GM18868 (cell line): ENCODE data around the gene MIA.
A peak's percentile ranks its signal among the peaks of the same experiment; 100 is the strongest.
"Not testable (repeated sequence)": the region's sequence is repeated elsewhere in the genome, so short reads cannot be mapped to it uniquely, and the experiment has no call there.

Experiments used
- ATAC-seq: cut with Tn5 transposase; IDR thresholded peaks from one replicate; pipeline ENCODE4 v1.9.1; 2021; ENCODE audit warnings: mild to moderate bottlenecking, moderate library complexity; ENCODE audit not compliant: unreplicated experiment

MIA gene

DNA sequence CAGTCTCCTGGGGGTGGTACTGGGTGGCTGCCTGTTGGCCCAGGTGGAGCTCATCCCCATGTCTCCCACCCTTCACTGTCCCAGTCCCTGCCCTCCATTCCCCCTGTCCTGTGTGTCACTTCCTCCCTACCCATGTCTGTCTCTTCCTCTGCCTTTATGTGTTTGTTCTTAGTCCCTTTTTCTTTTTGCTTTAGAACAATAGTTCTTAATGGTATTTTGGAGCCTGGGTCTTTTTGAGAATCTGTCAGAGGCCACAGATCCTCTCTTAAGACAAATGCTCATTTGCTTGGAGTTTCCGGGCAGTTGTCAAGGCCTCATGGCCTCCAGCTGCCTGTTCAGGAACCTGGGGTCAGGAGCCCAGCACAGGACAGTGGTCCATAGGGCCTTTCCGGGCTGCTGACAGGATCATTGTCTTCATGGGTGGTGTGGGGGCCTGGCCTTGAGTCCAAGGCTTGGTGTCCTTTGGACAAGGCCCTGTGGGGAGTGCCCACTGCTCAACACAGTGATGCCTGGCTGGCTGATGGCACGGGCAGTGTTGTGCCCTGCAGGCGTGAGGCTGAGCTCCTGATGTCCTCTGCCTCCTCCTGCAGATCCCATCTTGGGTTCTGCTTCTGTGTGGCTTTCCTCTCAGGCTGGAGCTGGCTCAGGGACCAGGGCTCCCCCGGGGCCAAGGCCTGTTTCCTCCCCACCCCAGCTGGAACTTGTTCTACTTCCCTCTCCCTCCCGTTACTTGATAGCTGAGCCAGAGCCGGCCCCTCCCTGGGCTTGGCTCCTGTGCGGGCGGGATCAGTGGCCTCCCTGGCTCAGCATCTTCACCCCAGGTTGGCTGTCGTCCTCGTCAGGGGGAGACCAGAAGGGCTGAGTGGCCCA is 27.2 kb downstream of the MIA start:
- no peak for ATAC-seq

DNA sequence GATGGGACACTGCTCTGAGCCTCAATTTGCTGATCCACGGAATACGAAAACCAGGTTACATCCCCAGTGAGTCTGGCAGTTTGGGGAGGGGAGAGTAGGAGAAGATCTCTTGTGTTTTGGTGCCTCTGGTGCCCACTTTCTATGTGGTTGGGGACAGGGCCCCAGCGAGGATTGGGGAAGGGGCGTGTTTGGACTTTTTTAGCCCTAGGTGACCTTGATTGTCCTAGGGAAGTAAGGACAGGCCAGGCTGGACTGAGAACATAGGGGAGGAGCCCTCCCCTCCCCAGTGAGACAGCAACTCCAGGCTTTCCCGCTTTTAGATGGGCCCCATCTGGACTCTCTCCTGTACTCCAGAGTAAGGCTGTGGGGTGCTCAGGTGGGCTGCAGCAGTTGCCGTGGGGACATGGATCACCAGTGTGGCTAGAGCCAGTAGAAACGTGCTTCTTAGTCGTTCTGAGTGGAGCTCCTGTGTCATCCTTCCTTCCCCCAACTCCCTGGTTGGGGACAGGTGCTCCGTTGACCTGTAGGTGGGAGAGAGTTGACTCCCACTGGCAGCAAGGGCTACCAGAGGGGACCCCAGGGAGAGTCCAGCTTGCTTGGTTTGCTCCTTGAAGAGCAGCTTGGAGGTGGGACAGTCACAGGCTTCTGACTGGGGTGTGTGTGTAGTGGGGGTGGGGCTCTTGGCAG is 28.0 kb downstream of the MIA start:
- no peak for ATAC-seq

DNA sequence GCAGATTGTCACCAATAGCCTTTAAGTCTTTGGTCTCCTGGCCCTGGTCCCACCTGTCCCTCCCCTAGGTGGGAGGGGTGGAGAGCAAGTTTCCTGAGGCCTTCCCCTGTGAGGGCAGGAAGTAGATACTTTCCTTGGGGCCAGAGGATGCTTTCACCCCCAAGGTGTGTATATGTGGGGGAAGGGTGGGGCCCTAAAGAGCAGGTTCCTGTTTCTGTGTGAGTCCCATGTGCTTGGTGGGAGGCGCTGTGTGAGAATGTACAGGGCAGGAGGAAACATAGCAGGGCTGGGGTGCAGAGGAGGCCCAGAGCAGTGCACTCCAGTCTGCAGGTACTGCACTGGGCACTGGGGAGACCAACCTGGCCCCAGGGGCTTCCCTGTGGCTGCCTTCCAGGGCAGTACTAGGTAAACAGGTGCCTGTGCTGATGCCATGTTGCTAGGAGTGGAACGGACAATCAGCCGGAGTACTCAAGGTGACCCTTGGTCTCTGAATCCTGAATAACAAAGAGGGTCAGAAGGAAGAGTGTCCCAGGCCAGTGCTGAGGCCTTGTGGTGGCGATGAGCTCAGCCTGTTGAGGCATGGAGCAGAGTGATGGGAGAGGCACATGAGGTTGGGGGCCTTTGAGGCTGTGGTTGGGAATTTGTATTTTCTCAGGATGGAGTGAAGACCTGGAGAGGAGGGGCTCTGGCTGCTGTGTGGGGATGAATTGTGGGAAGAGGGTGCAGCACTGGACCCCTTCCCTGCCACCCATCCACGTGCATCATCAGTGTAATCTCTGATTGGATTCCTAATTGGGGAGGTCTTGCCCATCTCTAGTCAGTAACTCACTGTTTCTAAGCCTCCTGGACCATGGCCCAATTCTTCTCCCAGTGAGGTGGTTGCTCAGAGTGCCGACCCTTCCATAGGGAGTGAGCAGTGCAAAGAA is 28.8 kb downstream of the MIA start:
- ATAC-seq = peak; percentile 26

DNA sequence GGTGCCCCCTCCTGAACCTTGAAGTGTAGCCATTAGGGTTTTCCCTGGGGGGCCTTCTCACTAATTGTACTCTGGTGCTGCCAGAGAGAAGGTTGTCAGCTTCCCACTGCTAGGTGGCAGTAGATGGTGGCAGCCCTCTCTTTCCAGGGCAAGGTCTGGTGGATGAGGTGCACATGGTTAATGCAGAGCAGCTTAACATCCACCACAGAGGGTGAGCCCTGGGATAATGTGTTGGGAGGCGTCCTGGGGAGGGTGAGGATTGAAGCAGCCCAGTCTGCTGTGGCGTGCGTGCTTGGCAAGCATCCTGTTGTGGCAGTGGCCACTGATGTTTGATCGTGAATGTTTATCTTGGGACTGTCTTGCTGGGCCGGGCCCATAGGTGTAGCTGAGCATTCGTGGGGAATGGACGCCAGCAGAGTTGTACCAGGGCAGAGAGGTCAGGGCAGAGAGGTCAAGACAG is 29.5 kb downstream of the MIA start:
- ATAC-seq = no peak

DNA sequence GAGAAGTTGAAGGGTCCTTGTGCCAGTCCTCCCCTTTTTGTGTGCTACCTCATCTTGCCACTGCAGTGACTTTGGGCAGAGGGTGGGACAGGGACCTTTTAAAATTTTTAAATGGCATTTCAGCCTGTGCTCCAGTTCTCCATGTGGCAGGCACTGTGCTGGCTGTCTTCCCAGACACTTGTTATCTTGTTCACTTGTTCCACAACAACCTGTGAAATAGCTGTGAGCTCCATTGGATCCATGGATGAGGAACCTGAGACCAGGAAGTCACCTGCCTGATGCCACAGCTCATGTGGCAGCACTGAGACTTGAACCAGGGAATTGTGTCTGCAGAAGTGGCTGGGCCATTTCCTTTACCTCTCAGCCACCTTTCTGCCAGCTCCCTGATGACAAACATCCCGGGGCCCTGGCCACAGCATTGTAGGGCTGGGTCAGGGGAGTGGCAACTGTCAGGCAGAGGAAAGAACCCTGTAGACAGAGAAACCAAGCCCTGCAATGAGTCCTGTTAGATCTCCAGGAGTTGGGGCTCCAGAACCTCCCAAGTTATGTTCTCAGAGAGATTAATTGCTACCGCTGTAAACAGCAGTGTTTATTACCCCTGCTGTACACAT is 30.0 kb downstream of the MIA start:
- ATAC-seq = no peak

DNA sequence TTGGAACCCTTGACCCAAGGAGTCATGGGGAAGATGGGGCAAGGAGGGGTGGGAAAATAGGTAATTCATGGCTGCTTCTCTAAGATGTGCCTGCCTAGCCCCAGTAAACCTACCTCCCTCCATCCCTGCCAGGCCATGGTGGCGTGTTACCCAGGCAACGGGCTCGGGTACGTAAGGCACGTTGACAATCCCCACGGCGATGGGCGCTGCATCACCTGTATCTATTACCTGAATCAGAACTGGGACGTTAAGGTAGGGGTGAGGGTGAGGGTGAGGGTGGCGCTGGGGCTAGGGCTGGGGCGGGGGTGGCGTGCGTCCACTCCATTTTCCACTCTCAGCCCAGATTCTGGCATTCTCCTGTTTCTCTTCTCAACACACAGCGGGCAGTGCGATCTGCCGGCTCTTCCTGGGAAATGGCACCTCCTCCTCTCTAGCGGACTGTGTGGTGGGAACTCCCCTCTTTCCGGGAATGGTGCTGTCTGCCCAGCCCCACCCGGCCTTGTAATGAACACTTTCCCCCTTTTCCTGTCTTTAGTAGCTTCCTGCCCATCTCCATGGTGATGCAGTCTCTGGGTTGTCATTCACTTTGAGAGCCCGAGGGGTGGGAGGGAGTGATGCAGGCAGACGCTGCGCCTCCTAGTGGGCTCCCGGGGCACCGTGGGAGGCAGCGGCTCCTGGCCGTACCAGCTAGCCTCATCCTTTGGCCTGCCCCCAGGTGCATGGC is 31.3 kb downstream of the MIA start:
- ATAC-seq = no peak

DNA sequence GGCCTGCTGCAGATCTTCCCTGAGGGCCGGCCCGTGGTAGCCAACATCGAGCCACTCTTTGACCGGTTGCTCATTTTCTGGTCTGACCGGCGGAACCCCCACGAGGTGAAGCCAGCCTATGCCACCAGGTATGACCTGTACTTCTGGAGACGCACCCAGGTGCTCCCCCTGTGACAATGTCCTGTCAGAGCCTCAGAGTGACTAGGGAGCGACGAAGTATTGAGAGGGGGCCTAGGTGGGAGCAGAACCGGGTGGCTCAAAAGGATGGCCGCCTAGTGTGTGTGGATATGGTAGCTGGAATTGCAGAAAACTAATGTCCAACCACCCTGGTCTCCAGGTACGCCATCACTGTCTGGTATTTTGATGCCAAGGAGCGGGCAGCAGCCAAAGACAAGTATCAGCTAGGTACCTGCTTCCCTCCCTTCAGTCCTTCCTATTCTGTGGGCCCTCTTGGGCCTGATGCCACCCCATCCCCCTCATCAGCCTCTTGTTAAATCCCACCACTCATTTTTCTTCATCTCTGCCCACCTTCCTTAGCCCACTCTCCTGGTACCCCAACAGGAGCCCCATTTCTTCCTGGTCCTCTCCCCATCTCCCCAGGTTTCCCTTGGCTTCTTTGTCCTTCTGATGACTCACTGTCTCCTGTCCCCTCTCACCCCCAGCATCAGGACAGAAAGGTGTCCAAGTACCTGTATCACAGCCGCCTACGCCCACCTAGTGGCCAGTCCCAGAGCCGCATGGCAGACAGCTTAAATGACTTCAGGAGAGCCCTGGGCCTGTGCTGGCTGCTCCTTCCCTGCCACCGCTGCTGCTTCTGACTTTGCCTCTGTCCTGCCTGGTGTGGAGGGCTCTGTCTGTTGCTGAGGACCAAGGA is 32.1 kb downstream of the MIA start:
- no peak for ATAC-seq

DNA sequence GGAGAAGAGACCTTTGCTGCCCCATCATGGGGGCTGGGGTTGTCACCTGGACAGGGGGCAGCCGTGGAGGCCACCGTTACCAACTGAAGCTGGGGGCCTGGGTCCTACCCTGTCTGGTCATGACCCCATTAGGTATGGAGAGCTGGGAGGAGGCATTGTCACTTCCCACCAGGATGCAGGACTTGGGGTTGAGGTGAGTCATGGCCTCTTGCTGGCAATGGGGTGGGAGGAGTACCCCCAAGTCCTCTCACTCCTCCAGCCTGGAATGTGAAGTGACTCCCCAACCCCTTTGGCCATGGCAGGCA is 32.7 kb downstream of the MIA start:
- no peak for ATAC-seq

DNA sequence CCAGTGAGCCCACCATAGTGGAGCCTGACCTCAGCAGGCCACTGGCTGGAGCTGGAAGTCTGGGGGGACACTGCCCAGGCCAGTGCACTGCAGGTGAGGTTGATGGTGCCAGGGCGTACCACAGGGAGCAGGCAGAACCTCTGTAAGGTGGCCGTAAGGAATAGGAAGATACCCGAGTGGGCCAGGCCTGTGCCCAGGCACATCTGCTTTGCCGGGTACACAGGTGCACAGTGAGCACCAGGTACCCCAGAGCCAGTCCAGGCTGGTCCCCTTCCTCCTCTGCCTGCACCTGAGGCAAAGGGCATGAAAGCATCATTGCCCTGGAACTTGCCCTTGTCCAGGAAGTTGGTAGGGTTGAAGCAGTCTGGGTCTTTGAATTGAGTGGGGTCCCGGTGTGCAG is 33.2 kb downstream of the MIA start:
- no peak for ATAC-seq

DNA sequence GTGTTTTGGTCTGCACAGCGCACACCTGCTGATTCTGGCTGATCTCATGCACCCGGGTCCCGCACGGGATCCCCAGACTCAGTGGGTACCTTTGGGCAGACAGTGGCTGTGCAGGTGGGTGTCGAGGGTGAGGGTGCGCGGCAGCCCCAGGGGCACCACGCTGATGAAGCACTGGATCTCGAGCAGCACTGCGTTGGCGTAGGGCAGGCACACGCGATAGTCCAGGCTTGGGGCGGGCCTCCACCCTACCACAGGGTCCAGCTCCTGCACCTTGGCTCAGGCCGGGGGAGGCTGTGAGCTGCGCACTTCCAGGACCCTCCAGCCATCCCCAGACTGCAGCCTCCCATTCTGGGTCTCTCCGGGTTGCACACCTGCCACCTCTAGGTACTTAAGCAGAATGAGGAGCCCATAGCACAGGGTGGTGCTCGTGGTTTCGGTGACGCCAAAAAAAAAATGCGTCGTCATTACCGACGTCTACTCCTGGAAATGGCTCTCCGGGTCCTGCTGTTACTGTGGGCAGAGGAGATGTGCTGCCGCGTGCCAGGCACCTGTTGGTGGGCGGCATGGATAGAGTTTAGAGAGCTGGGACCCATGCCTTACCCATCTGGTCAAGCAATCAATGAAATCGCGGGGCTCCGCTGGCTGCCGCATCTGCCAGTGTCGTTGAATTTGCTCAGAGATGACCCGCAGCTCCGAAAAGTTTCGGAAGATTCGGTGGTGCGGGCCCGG is 34.2 kb downstream of the MIA start:
- no peak for ATAC-seq

DNA sequence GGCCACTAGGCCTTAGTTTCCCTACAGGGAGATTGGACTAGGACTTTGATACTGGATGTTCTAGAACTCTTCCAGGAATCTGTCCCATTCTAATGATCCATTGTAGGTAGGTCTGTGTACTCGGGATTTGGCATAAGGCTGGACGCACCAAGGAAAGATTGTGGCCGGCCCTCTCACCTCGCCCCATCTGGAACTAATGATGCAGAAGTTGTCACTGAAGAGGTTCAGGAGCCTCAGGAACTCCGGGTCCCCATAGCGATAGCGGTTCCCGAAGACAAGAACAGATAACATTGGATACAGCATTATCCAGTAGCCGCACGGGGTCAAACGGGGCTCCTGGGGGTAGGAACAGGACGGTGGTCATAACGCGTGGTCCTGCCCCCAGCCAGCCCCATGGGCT is 34.8 kb downstream of the MIA start:
- ATAC-seq = no peak

DNA sequence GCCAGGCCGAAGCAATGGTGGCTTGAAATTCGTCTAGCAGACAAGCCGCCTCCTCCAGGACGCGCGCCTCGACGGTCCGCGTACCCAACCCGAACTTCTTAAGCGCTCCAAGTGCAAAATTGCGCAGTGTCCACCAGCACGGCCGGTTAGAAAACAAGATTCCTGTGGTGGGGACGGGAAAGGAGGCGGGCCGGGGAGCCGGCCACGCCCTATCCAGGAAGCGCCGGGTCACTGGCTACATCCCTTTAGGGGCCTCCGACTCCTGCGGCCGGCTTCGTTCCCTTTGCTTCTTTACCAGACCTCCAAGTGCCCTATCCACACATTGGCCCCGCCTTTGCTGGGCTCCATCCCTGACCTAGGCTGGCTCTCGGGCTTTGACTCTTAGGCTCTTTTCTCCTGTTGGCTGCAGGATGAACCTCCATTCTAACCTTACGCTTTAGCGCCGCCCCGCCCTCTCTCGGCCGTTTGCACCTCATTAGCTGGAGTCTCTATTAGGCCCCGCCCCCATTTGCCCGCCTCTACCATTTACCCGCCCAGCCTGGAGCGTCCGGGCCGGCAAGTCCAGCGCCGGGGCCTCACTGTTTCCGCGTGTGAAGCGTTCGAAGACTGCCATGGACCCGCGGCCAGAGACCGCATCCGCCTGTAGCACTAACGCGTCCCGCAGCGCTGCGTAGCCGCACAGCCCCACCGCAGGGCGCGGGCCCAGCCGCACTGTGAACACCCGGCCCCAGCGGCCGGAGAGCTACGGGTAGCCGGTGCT is 35.5 kb downstream of the MIA start:
- ATAC-seq = not testable (repeated sequence)

DNA sequence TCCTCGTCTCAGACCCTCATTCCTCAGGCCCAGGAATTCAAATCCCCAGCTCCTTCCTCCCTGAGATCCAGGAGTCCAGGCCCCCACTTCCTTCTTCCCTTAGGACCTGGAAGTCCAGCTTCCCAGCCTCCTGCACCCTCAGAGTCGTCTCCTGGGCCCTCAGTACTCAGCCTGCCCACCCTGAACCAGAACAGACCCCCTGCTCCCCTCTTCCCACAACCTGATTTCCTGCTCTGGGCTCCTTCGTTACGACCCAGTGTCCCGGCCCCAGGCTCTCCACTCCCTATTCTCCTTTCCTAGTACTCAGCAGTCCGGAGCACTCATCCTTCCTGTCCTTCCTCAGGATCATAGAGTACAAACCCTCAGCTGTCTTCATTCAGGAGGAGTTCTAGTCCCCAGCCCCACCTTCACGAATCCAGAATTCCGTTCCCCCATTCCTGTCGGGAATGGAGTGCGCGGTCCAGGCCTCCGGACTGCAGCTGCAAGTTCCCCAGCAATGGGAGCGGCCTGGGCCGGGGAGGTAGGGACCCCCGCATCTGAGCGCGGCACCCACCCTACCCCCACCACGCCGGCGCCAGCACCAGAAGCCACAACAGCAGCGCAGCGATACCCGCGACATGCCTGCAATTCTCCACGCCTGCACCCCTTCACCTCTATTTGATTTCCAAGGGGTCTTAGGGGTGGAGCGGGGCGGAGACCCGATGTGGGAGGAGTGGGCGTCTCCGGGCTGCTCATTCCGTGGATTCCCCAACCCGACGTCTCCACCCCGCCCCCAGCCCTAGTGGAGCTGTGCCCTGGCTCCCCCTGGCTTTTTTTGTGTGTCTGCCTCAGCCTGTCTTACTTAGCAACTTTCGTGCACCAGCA is 36.4 kb downstream of the MIA start:
- no peak for ATAC-seq

DNA sequence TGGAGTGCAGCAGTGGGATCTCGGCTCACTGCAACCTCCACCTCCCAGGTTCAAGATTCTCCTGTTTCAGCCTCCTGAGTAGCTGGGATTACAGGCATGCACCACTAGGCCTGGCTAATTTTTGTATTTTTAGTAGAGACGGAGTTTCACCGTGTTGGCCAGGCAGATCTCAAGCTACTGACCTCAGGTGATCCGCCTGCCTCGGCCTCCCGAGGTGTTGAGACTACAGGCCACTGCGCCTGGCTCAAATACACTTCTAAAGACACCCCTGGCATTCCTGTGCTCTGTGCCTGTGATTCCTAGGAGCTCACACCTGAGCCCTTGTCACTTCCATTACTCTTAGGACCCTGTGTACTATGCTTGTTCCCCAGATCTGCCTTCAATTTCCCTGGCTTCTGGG is 37.2 kb downstream of the MIA start:
- not testable (repeated sequence) for ATAC-seq

DNA sequence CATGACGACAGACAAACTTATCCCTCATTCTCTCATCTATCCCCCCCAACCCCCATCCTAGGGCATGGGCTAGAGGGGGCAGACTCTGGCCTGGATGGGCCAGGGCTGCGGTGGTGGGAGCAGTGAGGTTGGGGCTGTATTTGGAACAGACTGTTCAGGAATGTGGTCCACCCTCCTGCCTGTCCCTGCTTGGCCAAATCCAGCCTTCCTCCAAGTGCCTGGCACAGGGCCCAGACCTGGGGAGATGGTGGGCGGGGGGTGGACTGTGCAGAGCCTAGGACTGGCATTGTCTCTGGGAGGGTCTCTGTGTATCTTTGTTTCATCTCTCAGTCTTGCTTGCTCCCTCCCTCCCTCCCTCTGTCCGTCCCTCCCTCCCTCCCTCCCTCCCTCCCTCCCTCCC is 37.9 kb downstream of the MIA start:
- ATAC-seq = no peak

DNA sequence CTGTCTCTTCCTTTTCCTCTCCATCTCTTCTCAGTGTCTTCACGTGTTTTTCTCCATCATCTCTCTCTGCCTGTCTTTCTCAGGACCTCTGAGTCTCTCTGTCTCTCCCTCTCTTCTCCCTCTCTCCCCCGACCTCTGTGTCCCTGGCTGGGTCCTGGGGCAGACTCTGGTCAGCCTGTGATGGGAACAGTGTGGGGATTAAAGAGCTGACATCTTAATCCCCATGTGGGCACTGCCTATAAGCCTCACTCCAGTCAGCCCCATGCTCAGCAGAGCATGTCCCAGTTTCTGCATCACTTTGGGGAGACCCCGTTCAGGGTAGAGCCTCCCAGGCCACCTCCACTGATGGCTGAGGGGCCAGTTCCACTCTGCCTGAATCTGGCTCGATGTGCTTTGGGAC is 39.9 kb downstream of the MIA start:
- no peak for ATAC-seq
